ENCODE measurements around the gene CBR4.

The CBR4 gene

DNA sequence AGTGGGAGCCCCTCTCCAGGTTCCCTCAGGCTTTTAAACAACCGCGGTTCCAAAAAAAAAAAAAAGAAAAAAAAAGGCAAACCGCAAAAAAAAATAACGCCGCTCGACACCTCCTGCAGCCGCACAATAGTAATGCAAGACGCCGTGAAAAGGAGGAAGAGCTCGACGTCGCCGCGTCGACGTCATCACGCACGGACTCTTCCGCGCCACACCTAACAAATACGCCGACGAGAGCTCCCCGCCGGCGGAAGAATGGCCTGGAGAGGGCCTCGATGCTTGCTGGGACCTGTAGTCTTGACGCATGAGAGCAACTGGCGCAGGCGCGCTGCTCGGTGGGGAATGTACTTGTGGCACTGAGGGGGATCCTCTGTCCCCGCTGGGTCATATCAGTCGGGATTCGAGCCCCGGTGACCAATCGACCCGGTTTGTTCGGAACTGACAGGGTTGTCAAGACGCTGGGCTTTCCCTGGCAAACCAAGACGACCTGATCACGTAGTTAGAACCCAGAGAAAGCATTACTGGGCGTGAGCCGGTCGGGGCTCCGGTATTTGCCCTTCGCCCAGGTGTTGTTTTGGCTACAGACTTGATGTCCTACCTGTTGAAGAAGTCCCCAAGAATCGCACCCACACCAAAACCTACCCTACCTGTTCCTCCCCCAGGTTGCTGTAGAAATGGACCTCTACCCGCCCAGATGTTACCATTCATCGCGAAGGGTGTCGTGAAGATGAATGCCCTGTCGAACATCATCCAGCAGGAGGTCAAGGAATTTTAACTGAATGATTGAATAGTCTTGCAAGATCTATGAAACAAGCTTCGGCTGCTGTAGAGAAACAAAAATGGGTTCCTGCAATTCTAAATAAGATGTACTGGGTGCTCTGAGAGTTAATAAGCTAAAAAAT, at the start of gene CBR4:
CBR4 (minus strand) TSS at position 131 of the 899 bp plus-strand sequence. CDS start 166 bp downstream, outside the sequence.
- Mint-ChIP-seq H3K36me3 (ENCODE audit: low read depth) (peaks cover 23% of the 10 kb centered on the region), H3K27me3 (no peaks in the 10 kb centered on the region), H3K9me3 (no peaks in the 10 kb centered on the region), H3K27ac (peak within 1 kb of the TSS; percentile 96), H3K4me1 (ENCODE audit: low read depth) (peaks cover 19% of the 10 kb centered on the region), H3K4me3 (peak within 1 kb of the TSS; percentile 90)
- intact Hi-C loops (cut with micrococcal nuclease), result loop anchor here (2.0 to 10.0 kb wide), 3 partner anchors 70 to 602 kb away; partner anchors contain the start of genes NEK1 and SH3RF1

DNA sequence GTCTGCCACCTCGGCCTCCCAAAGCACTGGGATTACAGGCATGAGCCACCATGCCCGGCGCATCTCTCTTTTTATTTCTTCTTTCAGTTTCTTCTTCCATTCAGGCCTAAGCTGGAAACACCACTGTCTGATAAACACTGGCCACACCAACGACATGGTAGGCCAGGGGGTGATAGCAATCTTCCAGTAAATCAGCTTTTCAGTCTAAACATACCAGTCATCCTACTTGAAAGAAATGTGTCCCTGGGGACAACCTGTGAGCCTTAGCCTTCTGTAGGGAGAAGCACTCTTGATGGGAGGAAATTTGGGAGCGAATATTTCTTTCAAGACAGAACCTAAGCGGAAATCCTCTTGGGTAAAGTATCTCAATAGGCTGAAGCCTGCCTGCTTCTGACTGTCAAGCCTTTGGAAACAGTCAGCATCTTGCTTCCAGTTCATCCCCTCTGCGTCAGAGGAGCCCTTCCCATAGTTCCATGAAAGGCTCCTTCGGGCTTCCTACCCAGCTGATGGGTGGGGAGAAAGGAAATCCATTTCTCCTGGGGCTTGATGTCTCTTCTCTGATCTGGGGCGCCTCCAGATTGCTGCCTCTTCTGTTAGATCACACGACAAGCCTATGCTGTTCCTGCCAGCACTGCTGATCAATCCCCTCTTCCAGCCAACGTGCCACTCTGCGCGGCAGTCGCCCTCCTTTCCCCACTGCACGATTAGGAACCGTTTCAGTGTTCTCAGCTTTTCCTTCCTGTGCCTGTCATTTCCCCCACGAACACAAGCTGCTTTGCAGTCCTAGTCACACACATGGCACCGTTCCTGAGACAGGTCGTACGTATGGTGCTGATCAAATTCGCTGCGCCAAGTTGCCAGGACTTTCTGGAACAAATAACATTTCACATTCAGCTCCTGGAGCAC, 49.5 kb upstream of the CBR4 start:
- Mint-ChIP-seq H3K4me3 (no peak overlapping the region), H3K27ac (no peak overlapping the region), H3K4me1 (ENCODE audit: low read depth) (peaks cover 6% of the 10 kb centered on the region), H3K9me3 (no peaks in the 10 kb centered on the region), H3K27me3 (peaks cover 3% of the 10 kb centered on the region), H3K36me3 (ENCODE audit: low read depth) (no peaks in the 10 kb centered on the region)
- intact Hi-C loops (cut with micrococcal nuclease), result no loop called here

DNA sequence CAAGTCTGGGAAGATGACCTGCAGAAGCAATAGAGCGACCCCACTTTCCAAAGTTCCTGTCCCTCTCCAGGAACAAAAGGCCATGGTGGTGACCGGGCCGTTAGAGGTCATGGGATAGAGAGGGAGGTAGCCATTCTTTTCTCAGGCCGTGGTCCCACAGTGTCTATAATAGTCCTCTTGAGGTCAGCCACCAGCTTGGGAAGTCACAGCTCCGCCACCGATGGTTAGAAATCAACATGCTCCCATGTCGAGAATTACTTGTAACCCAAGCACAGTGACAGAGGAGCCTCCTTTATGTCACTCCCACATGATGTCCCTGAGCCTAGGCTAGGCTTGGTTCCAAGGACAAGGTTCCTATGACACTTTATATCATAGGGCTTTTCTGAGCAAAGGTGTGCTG, 48.3 kb upstream of the CBR4 start:
- Mint-ChIP-seq H3K4me1 (ENCODE audit: low read depth) (peaks cover 6% of the 10 kb centered on the region), H3K36me3 (ENCODE audit: low read depth) (no peaks in the 10 kb centered on the region), H3K27me3 (peaks cover 3% of the 10 kb centered on the region), H3K9me3 (no peaks in the 10 kb centered on the region), H3K27ac (no peak overlapping the region), H3K4me3 (no peak overlapping the region)
- intact Hi-C loops (cut with micrococcal nuclease), result no loop called here

DNA sequence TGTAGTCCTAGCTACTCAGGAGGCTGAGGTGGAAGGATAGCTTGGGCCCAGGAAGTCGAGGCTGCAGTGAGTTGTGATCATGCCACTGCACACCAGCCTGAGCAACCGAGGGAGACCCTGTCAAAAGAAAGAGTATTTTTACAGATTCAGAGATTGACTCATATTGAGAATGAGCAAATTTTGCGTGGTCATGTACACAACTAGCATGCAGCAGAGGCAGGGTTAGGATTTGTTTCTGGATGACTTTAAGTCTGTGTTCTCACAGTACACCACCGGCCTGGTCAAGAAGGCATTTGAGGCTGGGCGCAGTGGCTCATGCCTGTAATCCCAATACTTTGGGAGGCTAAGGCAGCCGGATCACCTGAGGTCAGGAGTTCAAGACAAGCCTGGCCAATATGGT, 44.8 kb upstream of the CBR4 start:
- Mint-ChIP-seq H3K9me3 (no peaks in the 10 kb centered on the region), H3K27me3 (peaks cover 2% of the 10 kb centered on the region), H3K36me3 (ENCODE audit: low read depth) (no peaks in the 10 kb centered on the region), H3K4me1 (ENCODE audit: low read depth) (peaks cover 3% of the 10 kb centered on the region), H3K27ac (no peak overlapping the region), H3K4me3 (no peak overlapping the region)
- intact Hi-C loops (cut with micrococcal nuclease), result no loop called here

DNA sequence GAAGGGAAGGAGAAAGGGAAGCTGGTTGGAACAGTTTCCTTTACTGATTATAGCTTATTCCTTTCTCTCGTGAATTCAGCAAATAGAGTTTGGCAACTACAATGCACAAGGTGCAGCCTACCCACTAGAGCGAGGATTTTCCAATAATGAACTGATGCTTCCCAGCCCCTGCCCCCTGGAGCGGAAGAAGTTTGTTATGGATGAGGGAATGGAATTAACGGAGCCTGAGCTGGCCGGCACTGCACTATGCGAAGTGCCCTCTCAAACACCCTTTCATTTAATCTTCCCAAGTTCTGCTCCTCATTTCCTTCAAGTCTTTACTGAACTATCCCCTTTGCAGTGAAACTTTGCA, 42.5 kb upstream of the CBR4 start:
- Mint-ChIP-seq H3K36me3 (ENCODE audit: low read depth) (no peaks in the 10 kb centered on the region), H3K9me3 (no peaks in the 10 kb centered on the region), H3K4me1 (ENCODE audit: low read depth) (no peaks in the 10 kb centered on the region), H3K27me3 (no peaks in the 10 kb centered on the region), H3K27ac (no peak overlapping the region), H3K4me3 (no peak overlapping the region)
- intact Hi-C loops (cut with micrococcal nuclease), result no loop called here

DNA sequence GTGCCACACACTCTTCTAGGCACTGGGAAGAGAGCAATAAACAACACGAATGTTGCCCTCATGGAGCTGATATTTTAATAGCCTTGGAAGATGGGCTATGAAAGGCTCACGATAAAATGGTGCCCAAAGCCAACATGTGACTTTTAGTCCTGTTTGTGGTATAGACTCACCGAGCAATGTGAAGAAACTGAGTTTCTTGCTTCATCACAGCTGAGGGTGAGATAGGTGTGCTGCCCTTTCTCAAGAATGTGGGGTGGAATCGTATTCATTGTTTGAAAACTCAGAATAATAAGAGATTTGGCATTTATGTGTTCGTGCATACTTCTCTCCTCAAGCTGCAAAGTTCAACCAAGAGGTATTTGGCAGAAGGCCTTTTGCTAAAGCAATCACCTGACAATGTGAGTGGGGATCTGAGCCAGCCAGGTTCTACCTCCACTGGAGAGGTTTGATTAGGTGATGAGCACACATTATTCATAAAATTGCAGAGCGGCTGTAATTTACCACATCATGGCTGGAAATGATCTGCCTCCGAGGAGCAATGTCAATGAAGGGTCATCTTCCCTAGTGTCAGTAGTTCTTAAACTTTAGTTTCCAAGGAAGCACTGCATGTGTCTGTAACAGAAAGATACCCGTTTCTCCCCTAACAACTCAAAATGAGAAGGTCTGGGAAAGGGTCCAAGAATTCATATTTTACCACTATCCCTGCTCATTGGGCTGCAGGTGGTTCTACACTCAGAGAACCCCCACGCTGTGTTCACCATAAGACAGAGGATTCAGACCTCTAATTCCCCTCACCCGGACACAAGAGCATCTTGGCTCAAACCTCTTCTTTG, 41.9 kb upstream of the CBR4 start:
- no peaks in the 10 kb centered on the region for H3K27me3 Mint-ChIP-seq
- H3K27ac Mint-ChIP-seq, result no peak overlapping the region
- no peaks in the 10 kb centered on the region for H3K4me1 Mint-ChIP-seq (ENCODE audit: low read depth)
- H3K9me3 Mint-ChIP-seq, result no peaks in the 10 kb centered on the region
- H3K4me3 Mint-ChIP-seq, result no peak overlapping the region
- H3K36me3 Mint-ChIP-seq (ENCODE audit: low read depth), result no peaks in the 10 kb centered on the region
- intact Hi-C loops (cut with micrococcal nuclease), result no loop called here

DNA sequence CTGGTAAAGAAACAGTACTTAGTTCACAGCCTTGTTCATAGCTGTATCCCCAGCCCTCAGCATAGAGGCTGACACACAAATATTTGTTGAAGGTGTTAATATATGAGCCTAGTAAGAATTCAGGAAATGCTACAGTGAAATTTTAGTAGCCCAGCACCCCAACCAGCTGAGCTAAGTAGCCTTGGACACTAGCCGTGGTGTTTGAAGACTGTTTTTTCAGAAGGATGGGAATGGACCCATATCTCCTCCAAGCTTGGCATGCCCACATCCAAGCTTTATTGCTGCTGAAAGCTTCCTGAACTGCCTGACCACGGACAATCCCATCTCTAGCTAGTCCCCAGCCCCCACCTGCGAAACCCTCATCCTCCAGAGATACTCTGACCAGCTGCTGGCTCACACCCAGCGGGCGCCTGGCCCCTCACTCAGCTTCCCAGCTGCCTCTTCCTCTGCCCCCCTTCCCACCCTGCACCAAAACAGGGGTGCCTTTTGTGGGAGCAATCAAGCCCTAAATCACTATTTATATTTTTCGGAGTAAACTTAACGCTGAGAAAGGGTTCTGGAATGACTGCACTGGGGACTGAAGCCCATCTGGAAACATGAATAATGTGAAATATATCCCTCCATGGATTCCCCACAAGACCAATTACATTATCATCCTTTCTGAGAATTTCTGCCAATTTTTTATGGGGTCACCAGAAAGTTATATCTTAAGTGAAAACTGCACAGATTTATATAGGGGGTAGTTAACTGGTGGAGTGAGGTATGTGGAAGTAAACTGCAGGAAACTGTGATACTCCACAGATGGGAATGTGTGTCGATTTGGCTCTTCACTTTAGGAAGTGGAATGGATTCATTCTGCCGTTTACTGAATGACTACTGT, 41.1 kb upstream of the CBR4 start:
- Mint-ChIP-seq H3K27me3 (no peaks in the 10 kb centered on the region), H3K4me1 (ENCODE audit: low read depth) (no peaks in the 10 kb centered on the region), H3K4me3 (no peak overlapping the region), H3K27ac (no peak overlapping the region), H3K36me3 (ENCODE audit: low read depth) (no peaks in the 10 kb centered on the region), H3K9me3 (no peaks in the 10 kb centered on the region)
- intact Hi-C loops (cut with micrococcal nuclease), result no loop called here

DNA sequence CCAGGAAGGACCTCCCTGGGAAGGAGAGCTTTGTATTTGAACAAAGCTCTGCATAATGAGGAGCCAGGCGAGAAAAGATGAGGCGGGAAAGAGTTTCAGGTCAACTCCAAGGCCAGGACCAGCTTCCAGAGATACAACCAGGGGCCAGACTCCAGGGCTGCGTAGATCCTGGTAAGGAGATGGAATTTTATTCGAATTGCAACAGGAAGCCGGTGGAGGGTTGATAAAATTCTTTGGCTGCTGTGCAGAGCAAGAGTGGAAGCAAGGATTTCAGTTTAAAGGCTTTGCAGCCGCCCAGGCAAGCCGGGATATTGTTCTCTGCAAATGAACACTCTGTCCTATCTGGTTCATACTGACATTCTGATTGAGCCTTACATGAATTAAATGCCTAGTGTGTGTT, 40.2 kb upstream of the CBR4 start:
- H3K27ac Mint-ChIP-seq, result no peak overlapping the region
- no peak overlapping the region for H3K4me3 Mint-ChIP-seq
- no peaks in the 10 kb centered on the region for H3K4me1 Mint-ChIP-seq (ENCODE audit: low read depth)
- intact Hi-C loops (cut with micrococcal nuclease), result no loop called here
- H3K9me3 Mint-ChIP-seq, result no peaks in the 10 kb centered on the region
- no peaks in the 10 kb centered on the region for H3K36me3 Mint-ChIP-seq (ENCODE audit: low read depth)
- H3K27me3 Mint-ChIP-seq, result no peaks in the 10 kb centered on the region

DNA sequence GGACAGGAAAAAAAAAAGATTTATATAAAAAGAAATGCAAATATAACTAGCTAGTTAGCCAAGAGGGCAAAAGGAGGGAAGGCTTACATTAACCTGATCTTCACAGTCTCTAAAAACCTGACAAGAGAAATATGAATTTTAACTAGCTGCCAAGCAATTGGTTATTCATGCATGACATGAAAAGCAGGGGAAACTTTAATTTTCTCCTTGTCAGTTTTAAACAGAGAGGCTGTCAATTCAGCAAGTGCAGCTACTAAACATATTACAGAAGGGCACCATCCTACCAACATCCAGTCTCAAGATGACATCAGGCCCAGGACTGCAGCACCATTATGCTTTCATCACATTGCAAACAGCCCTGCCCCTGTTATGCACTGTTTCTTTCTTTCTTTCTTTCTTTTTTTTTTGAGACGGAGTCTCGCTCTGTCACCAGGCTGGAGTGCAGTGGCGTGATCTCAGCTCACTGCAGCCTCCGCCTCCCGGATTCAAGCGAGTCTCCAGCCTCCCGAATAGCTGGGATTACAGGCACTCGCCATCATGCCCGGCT, 38.9 kb upstream of the CBR4 start:
- Mint-ChIP-seq H3K9me3 (no peaks in the 10 kb centered on the region), H3K4me3 (no peak overlapping the region), H3K36me3 (ENCODE audit: low read depth) (no peaks in the 10 kb centered on the region), H3K27ac (no peak overlapping the region), H3K4me1 (ENCODE audit: low read depth) (no peaks in the 10 kb centered on the region), H3K27me3 (no peaks in the 10 kb centered on the region)
- intact Hi-C loops (cut with micrococcal nuclease), result no loop called here

DNA sequence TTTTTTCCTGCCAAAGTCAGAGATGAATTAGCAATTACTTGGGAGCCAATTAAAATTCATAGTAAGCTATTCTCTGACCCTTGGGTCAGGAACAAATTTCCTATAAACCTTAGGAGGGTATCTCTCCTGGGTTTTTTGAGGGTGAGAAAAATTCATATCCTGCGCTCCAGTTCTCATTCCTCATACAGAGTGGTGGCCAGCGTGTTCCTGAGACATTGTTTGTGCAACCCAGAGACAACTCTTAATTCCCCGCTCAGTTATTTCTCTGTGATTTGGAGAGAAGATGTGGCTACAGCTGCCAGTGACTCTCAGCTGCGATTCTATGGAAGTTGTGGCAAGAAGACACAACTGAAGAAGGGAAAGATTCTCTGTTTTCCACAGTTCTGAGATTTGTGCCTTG, 37.9 kb upstream of the CBR4 start:
- Mint-ChIP-seq H3K4me3 (no peak overlapping the region), H3K36me3 (ENCODE audit: low read depth) (no peaks in the 10 kb centered on the region), H3K9me3 (no peaks in the 10 kb centered on the region), H3K27me3 (no peaks in the 10 kb centered on the region), H3K4me1 (ENCODE audit: low read depth) (no peaks in the 10 kb centered on the region), H3K27ac (no peak overlapping the region)
- intact Hi-C loops (cut with micrococcal nuclease), result no loop called here

DNA sequence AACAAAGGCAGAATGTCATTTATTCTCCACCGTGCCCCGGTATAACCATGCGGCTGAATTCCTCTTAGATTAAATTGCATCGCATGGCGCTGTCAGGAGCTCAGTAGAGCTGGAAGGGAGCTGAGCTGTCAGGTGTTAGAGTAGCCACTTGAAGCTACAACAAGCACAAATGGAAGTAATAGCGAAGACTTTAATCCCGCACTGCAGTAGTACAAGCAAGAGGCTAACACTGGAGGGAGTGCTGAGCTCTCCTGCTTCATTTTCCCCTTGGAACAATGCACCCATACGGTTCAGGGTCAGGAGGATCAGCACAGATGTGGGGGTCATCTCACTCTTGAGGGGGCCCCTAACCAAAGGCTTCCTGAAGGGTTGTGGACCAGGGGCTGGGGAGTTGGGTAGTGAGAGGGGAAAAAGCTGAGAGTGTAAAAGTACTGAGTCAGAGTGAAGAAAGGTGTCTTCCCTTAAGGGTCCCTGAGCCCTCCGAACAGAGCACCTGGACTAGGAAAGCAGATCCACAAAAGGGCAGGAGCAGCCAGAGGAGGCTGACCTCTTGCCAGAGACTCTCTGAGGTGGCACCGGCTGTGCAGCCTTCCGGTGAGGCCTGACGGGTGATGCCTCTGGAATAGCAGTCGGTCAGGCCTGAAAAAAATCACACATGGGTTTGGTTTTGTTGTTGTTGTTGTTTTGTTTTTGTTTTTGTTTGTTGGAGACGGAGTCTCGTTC, 36.0 kb upstream of the CBR4 start:
- Mint-ChIP-seq H3K4me1 (ENCODE audit: low read depth) (no peaks in the 10 kb centered on the region), H3K27me3 (peaks cover 1% of the 10 kb centered on the region), H3K4me3 (no peak overlapping the region), H3K27ac (no peak overlapping the region), H3K9me3 (no peaks in the 10 kb centered on the region), H3K36me3 (ENCODE audit: low read depth) (no peaks in the 10 kb centered on the region)
- intact Hi-C loops (cut with micrococcal nuclease), result no loop called here

DNA sequence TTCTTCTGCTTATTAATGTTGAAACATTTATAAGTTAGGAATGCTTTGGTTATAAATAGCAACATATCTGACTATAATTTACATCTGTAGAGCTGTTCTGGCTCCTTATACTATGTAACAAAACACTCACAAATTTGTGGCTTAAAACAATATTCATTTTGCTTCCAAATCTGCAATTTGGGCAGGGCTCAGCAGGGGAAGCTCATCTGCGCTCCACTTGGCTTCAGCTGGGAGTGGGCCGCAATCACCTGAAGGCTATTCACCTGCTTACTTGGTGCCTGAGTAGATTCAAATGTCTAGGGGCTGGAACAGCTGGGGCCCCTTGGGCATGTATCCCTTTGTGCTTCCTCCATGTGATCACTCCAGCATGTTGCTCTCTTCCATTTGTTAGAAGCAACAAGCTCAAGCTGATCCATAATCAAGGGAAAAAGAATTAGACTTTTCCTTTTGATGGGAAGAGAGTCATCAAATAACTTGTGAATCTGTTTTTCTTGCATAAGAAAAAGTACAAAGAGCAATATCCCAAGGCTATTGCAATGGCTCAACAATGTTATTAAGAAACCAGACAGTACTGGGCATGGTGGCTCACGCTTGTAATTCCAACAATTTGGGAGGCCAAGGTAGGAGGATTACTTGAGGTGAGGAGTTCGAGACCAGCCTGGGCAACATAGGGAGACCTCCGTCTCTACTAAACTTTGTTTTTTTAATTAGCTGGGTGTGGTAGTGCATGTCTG, 34.8 kb upstream of the CBR4 start:
- H3K36me3 Mint-ChIP-seq (ENCODE audit: low read depth), result no peaks in the 10 kb centered on the region
- no peak overlapping the region for H3K27ac Mint-ChIP-seq
- intact Hi-C loops (cut with micrococcal nuclease), result no loop called here
- no peak overlapping the region for H3K4me3 Mint-ChIP-seq
- peaks cover 1% of the 10 kb centered on the region for H3K27me3 Mint-ChIP-seq
- no peaks in the 10 kb centered on the region for H3K9me3 Mint-ChIP-seq
- no peaks in the 10 kb centered on the region for H3K4me1 Mint-ChIP-seq (ENCODE audit: low read depth)
